Stimulated activated CD8-positive, alpha-beta memory T cell treated with anti-CD3 and anti-CD28 coated beads, Interleukin-12 subunit alpha, Interleukin-12 subunit beta, amount 100 ng/mL, for 24 hours (primary cell): ENCODE results near the gene ATXN10.

ENCODE experiments used
- DNase-seq: peaks from one replicate; pipeline ENCODE4 v3.0.0-alpha.2; 2020; ENCODE audit errors: extremely low read depth

ATXN10 gene

GRCh38 chr22:45830531-45831245, 159.1 kb downstream of the ATXN10 start:
- no peak for DNase-seq

GRCh38 chr22:45831394-45831793, 159.8 kb downstream of the ATXN10 start:
- no peak for DNase-seq

- no peak for DNase-seq
These were observed 160.5 kb downstream of the ATXN10 start for GRCh38 chr22:45832180-45832579.

GRCh38 chr22:45832959-45833580, 161.4 kb downstream of the ATXN10 start:
- DNase-seq: no peak

GRCh38 chr22:45833613-45834012, 162.0 kb downstream of the ATXN10 start:
- no peak for DNase-seq

GRCh38 chr22:45834241-45834640, 162.6 kb downstream of the ATXN10 start:
- DNase-seq: no peak

- DNase-seq: no peak
These were observed 163.2 kb downstream of the ATXN10 start for GRCh38 chr22:45834795-45835194.

- no peak for DNase-seq
These were observed 165.0 kb downstream of the ATXN10 start for GRCh38 chr22:45836418-45837169.

- no peak for DNase-seq
These were observed 165.9 kb downstream of the ATXN10 start for GRCh38 chr22:45837508-45837907.

- DNase-seq: no peak
These were observed 166.8 kb downstream of the ATXN10 start for GRCh38 chr22:45838305-45838887.

- no peak for DNase-seq
These were observed 168.8 kb downstream of the ATXN10 start for GRCh38 chr22:45840483-45840882.

GRCh38 chr22:45842291-45842991, 170.8 kb downstream of the ATXN10 start:
- no peak for DNase-seq

GRCh38 chr22:45843031-45843430, 171.4 kb downstream of the ATXN10 start:
- no peak for DNase-seq

- DNase-seq: no peak
These were observed 172.4 kb downstream of the ATXN10 start for GRCh38 chr22:45843986-45844385.

GRCh38 chr22:45845076-45845487, 173.4 kb downstream of the ATXN10 start:
- DNase-seq: no peak

- no peak for DNase-seq
These were observed 175.3 kb downstream of the ATXN10 start for GRCh38 chr22:45846952-45847351.

GRCh38 chr22:45848904-45849303, 177.3 kb downstream of the ATXN10 start:
- no peak for DNase-seq

- DNase-seq: no peak
These were observed 181.2 kb downstream of the ATXN10 start for GRCh38 chr22:45852826-45853225.

- DNase-seq: no peak
These were observed 184.3 kb downstream of the ATXN10 start for GRCh38 chr22:45855961-45856360.

- no peak for DNase-seq
These were observed 185.9 kb downstream of the ATXN10 start for GRCh38 chr22:45857519-45857918.

GRCh38 chr22:45859231-45860161, 187.9 kb downstream of the ATXN10 start:
- DNase-seq: no peak
